ENCODE data around the gene PIM3.

GRCh38 chr22:50007057-50007511, 46.5 kb downstream of the PIM3 start:
- TF ChIP-seq, protein P1, sequence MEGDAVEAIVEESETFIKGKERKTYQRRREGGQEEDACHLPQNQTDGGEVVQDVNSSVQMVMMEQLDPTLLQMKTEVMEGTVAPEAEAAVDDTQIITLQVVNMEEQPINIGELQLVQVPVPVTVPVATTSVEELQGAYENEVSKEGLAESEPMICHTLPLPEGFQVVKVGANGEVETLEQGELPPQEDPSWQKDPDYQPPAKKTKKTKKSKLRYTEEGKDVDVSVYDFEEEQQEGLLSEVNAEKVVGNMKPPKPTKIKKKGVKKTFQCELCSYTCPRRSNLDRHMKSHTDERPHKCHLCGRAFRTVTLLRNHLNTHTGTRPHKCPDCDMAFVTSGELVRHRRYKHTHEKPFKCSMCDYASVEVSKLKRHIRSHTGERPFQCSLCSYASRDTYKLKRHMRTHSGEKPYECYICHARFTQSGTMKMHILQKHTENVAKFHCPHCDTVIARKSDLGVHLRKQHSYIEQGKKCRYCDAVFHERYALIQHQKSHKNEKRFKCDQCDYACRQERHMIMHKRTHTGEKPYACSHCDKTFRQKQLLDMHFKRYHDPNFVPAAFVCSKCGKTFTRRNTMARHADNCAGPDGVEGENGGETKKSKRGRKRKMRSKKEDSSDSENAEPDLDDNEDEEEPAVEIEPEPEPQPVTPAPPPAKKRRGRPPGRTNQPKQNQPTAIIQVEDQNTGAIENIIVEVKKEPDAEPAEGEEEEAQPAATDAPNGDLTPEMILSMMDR (IDR thresholded peaks at IDR 0.05), result no peak
- TF ChIP-seq POLR2AphosphoS5 (IDR thresholded peaks at IDR 0.05; ENCODE audit: low read depth, low read length) (no peak), TCF7L2 (IDR thresholded peaks at IDR 0.05; ENCODE audit: low read depth, low read length) (no peak)
- TF ChIP-seq, protein P2, sequence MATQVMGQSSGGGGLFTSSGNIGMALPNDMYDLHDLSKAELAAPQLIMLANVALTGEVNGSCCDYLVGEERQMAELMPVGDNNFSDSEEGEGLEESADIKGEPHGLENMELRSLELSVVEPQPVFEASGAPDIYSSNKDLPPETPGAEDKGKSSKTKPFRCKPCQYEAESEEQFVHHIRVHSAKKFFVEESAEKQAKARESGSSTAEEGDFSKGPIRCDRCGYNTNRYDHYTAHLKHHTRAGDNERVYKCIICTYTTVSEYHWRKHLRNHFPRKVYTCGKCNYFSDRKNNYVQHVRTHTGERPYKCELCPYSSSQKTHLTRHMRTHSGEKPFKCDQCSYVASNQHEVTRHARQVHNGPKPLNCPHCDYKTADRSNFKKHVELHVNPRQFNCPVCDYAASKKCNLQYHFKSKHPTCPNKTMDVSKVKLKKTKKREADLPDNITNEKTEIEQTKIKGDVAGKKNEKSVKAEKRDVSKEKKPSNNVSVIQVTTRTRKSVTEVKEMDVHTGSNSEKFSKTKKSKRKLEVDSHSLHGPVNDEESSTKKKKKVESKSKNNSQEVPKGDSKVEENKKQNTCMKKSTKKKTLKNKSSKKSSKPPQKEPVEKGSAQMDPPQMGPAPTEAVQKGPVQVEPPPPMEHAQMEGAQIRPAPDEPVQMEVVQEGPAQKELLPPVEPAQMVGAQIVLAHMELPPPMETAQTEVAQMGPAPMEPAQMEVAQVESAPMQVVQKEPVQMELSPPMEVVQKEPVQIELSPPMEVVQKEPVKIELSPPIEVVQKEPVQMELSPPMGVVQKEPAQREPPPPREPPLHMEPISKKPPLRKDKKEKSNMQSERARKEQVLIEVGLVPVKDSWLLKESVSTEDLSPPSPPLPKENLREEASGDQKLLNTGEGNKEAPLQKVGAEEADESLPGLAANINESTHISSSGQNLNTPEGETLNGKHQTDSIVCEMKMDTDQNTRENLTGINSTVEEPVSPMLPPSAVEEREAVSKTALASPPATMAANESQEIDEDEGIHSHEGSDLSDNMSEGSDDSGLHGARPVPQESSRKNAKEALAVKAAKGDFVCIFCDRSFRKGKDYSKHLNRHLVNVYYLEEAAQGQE (IDR thresholded peaks at IDR 0.05; ENCODE audit: insufficient read depth in 1 of 2, low read depth in 2 of 2, low read length in 1 of 2), result no peak
